ENCODE results near the gene WWTR1.

The WWTR1 gene

DNA sequence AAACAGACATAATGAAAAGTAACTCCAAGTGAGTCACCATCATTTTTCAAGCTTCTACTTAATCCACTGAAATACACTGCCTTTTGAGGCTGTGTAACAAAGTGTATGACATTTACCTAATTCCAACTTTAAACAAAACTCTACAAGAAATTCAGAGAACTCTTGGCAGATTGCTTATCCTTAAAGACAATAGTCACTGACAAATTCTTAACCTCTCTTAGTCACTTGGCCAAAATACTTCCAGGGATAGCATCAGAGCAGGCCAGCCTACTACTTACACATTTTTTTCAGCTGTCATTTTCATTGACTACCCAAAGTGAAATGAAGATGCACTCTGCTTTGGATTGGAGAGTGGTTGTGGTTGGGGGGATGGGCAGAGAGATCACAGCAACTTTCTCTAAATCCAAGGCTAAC, 3.6 kb downstream of the WWTR1 start:
- no peak for DNase-seq

- DNase-seq, result no peak
These were observed 4.3 kb downstream of the WWTR1 start for GRCh38 chr3:149653564-149653963.

DNA sequence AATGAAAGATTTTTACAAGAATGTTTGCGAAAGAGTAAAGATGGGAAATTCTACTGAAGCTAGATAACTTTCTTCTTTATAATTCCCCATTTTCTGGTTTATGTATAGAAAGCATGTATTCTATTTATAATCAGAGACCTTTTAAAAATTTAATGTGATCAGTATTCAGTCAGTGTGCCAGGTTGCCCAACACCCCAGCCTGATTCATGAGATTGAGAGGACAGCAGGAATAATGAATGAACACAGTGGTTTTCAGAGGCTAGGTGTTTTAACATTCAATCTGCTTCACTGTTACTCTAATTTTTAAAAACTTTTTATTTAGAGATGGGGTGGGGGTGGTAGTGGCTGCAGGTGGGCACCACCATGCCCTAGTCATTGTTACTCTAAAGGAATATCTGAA, 4.7 kb downstream of the WWTR1 start:
- no peak for DNase-seq

GRCh38 chr3:149650828-149651227, 7.0 kb downstream of the WWTR1 start:
- no peak for DNase-seq

DNA sequence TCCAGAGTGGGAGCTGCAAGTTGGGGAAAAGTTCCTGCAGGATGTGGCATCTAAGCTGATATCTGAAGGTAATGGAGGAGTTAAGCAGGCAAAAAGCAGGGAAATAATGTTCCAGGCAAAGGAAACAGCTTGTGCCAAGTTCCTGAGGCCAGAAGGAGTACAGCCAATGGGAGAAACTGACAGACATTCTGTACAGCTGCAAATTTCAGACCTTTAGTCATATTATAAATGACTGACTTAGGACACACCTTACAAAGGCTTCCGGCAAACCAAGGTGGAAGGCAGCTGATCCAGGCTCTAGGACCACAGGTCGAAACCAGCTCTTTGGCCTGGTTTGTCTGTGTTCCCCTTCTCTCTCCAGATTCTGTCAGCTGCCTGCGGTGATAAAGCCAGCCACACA, 9.3 kb downstream of the WWTR1 start:
- DNase-seq, result no peak

DNA sequence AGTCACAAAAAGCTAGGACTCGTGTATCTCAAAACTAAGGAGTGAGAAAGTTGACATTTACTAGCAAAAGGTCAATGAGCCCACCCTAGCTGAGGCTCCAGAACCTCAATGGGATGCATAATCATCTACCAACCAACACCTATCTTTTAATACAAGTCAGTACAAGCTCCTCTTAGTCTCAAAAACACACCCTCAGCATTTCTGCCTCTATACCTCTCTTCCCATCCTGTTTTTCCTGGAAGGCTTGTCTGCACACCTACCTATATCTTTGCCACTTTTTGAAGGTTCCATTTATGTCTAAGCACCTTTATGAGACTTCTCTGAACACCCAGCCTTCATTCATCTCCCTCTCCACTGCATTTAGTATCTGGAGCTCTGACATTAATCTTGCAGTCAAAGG, 10.0 kb downstream of the WWTR1 start:
- no peak for DNase-seq

DNA sequence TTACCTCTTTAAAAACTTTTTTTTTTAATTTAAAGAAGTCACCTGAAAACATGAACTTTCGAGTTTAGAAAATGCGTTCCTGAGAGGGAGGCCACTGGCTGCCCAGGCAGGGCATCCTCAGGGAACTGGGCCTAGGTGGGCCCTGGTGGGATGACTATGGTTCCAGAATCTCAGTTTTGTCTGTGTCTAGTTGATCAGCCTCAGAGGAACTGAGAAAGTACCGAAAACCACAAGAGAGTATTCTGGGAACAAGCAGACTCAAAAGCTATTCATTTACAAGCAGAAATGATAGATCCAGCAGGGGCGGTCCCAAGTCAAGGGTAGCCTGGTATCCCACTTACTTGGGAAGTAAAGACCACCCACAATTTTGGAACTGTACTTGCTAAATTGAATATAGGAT, 10.5 kb downstream of the WWTR1 start:
- DNase-seq, result no peak

GRCh38 chr3:149646181-149646766, 11.6 kb downstream of the WWTR1 start:
- DNase-seq, result no peak

- DNase-seq, result no peak
These were observed 13.9 kb downstream of the WWTR1 start for GRCh38 chr3:149643963-149644362.

GRCh38 chr3:149643482-149643798, 14.4 kb downstream of the WWTR1 start:
- no peak for DNase-seq

- DNase-seq, result no peak
These were observed 16.7 kb downstream of the WWTR1 start for GRCh38 chr3:149640976-149641728.

GRCh38 chr3:149639093-149639486, 18.7 kb downstream of the WWTR1 start:
- DNase-seq, result no peak

DNA sequence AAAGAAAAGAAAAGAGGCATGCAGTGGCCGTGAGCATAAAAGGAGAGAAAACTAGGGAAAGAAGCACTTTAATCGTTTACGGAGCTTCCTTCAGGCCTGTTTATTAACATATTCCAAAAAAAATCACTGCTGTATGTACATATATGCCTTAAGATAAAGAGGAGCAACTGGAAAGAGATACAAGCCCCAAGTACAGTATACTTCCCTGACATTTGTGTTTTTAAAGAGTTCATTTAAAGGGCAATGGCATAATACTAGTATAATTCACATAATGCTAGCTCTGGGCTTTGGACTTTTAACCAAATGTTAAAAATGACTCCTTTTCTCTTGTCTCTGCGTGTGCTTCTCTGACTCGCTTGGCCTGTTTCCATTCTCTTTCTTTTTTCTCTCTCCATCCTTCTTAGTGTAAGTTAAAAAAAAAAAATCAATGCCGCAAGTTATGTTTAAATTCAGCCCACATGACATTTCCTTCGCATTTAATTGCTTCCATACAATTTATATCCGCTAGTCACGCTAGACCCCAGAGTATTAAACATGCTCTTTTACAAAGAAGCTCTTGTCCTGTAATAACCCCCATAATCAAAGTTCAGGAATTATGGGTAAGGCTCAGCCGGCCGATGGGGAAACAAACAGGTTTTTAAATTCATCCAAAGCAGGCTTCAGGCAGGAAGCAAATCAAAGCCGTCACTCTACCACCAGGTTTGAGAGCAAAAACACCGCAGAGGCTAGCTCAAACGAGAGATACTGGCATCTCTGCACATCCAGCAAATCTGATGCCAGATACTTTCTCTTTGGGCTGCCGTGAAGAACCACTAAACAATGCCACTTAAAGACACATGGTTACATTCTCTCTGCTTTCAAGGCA, 19.4 kb downstream of the WWTR1 start:
- no peak for DNase-seq

DNA sequence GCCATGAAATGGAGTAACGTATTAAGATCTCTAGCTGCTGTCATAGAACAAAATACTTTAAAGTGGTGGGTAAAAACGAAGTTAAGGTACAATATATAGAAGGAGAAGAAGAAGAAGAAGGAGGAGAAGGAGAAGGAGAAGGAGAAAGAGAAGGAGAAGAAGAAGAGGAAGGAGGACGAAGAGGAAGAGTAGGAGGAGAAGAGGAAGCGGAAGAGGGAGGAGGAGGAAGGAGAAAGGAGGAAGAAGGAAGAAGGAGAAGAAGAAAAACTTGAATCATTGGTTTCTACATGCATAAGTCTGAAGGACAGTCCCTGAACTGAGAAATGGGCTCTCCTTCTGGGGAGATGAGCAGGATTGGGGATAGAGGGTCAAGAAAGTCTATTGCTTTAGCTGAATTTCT, 22.4 kb downstream of the WWTR1 start:
- DNase-seq, result no peak

- DNase-seq, result no peak
These were observed 23.3 kb downstream of the WWTR1 start for GRCh38 chr3:149634573-149634972.

- no peak for DNase-seq
These were observed 23.8 kb downstream of the WWTR1 start for GRCh38 chr3:149634072-149634471.

GRCh38 chr3:149632225-149632624, 25.6 kb downstream of the WWTR1 start:
- no peak for DNase-seq

GRCh38 chr3:149630806-149631205, 27.0 kb downstream of the WWTR1 start:
- no peak for DNase-seq

DNA sequence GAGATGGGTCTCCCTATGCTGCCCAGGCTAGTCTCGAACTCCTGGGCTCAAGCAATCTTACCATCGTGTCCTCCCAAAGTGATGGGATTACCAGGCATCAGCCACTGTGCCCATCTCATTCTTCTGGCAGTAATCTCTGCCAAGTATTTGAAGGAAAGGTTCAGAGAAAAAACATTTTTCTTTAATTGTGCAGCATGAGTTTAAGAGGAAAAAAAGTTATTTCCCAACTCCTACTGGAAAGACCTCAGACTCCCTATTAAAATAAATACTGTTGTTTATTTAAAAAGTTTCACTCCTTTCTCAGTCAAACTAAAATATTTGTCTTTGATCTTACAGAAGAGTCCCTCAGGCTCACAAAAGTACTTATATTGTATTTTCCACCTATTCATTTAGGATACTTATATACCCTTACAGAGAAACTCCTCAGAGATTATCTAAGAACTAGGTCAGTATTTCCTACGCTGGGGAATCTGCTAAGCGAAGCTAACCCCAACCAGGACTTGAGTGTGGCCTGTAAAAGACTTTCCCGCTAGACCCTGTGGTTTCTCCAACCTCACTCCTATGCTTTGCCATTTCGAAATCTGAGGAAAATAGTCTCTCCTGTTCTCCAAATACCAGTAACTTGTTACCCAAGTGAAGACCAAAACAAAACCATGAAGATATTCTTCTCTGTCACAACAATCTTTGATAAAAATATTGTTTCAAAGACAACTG, 28.7 kb downstream of the WWTR1 start:
- DNase-seq, result no peak

DNA sequence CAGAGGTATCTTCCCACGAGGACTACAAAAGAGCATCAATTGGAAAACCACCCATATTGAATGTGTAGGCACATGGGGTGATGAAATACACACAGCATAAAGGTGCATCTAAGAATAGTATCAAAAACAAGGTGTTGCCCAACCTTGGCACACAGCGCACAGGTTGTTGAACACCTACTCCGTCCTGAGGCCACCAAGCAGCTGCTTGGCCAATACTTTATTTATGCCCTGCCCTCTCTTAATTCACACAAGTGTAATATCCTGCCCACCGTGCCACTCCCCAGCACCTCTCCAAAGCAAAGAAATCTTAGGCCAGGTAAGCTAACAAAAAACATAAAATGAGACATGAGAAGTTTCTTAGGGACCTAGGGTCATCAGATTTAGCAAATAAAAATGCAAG, 31.2 kb downstream of the WWTR1 start:
- no peak for DNase-seq

- DNase-seq, result no peak
These were observed 32.0 kb downstream of the WWTR1 start for GRCh38 chr3:149625795-149626194.

GRCh38 chr3:149623824-149624223, 34.0 kb downstream of the WWTR1 start:
- no peak for DNase-seq

DNA sequence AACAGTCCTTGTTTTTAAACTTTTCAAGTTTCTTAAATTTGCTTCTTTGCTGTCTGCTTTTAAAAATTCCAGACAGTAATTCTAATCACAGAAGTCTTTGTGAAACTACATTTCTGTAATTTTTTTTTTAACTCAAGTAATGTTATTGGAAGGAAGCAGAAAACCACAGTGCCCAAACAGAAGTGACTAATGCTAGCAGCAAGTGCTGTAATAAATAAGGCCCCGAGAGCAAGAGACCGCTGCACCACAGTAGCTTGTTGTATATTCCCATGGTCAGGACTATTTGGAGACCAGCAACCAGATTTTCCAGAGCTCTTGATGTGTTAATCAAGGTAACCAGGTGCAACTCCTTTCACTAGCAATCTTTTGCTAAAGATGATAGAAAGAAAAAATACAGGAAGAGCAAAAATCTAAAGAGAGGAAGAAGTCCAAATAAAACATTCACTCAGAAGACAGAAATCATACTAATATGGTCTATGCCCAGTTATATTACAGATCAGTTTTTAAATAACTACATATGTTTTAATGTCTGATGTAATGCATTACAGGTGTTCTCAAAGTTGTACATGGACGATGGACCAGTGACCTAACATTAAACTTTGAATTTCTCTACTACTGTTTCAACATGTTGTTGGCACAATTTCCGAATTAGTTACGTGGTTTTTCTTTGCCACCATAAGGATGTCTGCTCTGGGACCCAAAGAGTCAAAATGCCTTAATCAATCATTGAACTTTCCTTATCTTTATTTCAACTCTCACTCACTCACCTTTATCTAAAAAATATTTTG, 36.4 kb downstream of the WWTR1 start:
- no peak for DNase-seq

All from NCI-H82 (cell line).